Measurements from ENCODE around the gene MAPK7. TPM values are rescaled to one million over a fixed set of nuclear protein-coding genes. Genes with fewer than 3 reads are reported as not detected.

The MAPK7 gene
- total and polyA plus RNA-seq, 2 experiments from 2014 or later: 26.1 to 49.0 TPM

GRCh38 chr17:19390951-19391350 lies 12.7 kb downstream of the MAPK7 start:
- Histone ChIP-seq H3K36me3 (replicated peaks; ENCODE audit: insufficient read depth, low read depth) (no peaks in the 10 kb centered on the region), H3K4me2 (no peak overlapping the region), H3K27me3 (no peaks in the 10 kb centered on the region), H3K79me2 (peaks cover 4% of the 10 kb centered on the region), H3K4me3 (no peak overlapping the region), H3K9me3 (ENCODE audit: low read depth) (no peaks in the 10 kb centered on the region), H4K20me1 (ENCODE audit: insufficient read depth, poor library complexity, severe bottlenecking) (no peaks in the 10 kb centered on the region), H2AFZ (no peak overlapping the region), H3K27ac (peak overlapping the region; percentile 11), H3K4me1 (ENCODE audit: insufficient read depth) (peaks cover 40% of the 10 kb centered on the region), H3K9me2 (replicated peaks; ENCODE audit: insufficient read depth) (no peaks in the 10 kb centered on the region)
- TF ChIP-seq CTCF (IDR thresholded peaks at IDR 0.05; ENCODE audit: poor library complexity): no peak
- no peak for DNase-seq (ENCODE audit: low spot score)
- WGBS (ENCODE audit: low lambda C conversion rate, missing lambda C conversion rate): 79% methylated on average over 2 of the region's 2 CpGs

GRCh38 chr17:19391432-19391831 lies 13.1 kb downstream of the MAPK7 start:
- no peaks in the 10 kb centered on the region for H3K79me2 ChIP-seq
- H3K4me3 ChIP-seq: no peak overlapping the region
- WGBS (ENCODE audit: low lambda C conversion rate, missing lambda C conversion rate): 91% methylated on average over 5 of the region's 7 CpGs
- H3K9me3 ChIP-seq (ENCODE audit: low read depth): no peaks in the 10 kb centered on the region
- DNase-seq (ENCODE audit: low spot score): no peak
- no peak overlapping the region for H2AFZ ChIP-seq
- no peaks in the 10 kb centered on the region for H3K36me3 ChIP-seq (replicated peaks; ENCODE audit: insufficient read depth, low read depth)
- no peaks in the 10 kb centered on the region for H3K27me3 ChIP-seq
- no peaks in the 10 kb centered on the region for H4K20me1 ChIP-seq (ENCODE audit: insufficient read depth, poor library complexity, severe bottlenecking)
- TF ChIP-seq CTCF (IDR thresholded peaks at IDR 0.05; ENCODE audit: poor library complexity) (no peak), EZH2 (IDR thresholded peaks at IDR 0.05; ENCODE audit: borderline replicate concordance) (no peak), EZH2phosphoT487 (IDR thresholded peaks at IDR 0.05; ENCODE audit: low read depth, severe bottlenecking, unreplicated experiment) (no peak)
- no peak overlapping the region for H3K4me2 ChIP-seq
- H3K9me2 ChIP-seq (replicated peaks; ENCODE audit: insufficient read depth): no peaks in the 10 kb centered on the region
- peaks cover 36% of the 10 kb centered on the region for H3K4me1 ChIP-seq (ENCODE audit: insufficient read depth)
- peak overlapping the region; percentile 11 for H3K27ac ChIP-seq

- Histone ChIP-seq H3K9me2 (replicated peaks; ENCODE audit: insufficient read depth) (no peaks in the 10 kb centered on the region), H3K79me2 (no peaks in the 10 kb centered on the region), H3K4me3 (no peak overlapping the region), H3K27ac (no peak overlapping the region), H3K9me3 (ENCODE audit: low read depth) (no peaks in the 10 kb centered on the region), H2AFZ (no peak overlapping the region), H3K27me3 (no peaks in the 10 kb centered on the region), H3K36me3 (replicated peaks; ENCODE audit: insufficient read depth, low read depth) (no peaks in the 10 kb centered on the region), H3K4me2 (no peak overlapping the region), H3K4me1 (ENCODE audit: insufficient read depth) (peaks cover 32% of the 10 kb centered on the region), H4K20me1 (ENCODE audit: insufficient read depth, poor library complexity, severe bottlenecking) (no peaks in the 10 kb centered on the region)
- DNase-seq (ENCODE audit: low spot score): no peak
- WGBS (ENCODE audit: low lambda C conversion rate, missing lambda C conversion rate): 74% methylated on average over 7 of the region's 7 CpGs
- no peak for TF ChIP-seq EZH2 (IDR thresholded peaks at IDR 0.05; ENCODE audit: borderline replicate concordance)
- TF ChIP-seq CTCF (IDR thresholded peaks at IDR 0.05; ENCODE audit: poor library complexity): no peak
- no peak for TF ChIP-seq EZH2phosphoT487 (IDR thresholded peaks at IDR 0.05; ENCODE audit: low read depth, severe bottlenecking, unreplicated experiment)
These were observed 14.0 kb downstream of the MAPK7 start for GRCh38 chr17:19392303-19392702.

GRCh38 chr17:19397556-19398041 lies 19.3 kb downstream of the MAPK7 start:
- WGBS (ENCODE audit: low lambda C conversion rate, missing lambda C conversion rate): 69% methylated on average over 6 of the region's 6 CpGs
- H3K9me3 ChIP-seq (ENCODE audit: low read depth): no peaks in the 10 kb centered on the region

More at GRCh38 chr17:19397556-19398041, 19.3 kb downstream of the MAPK7 start:
- Histone ChIP-seq H3K4me3 (no peak overlapping the region), H3K36me3 (replicated peaks; ENCODE audit: insufficient read depth, low read depth) (no peaks in the 10 kb centered on the region), H3K79me2 (no peaks in the 10 kb centered on the region), H3K9me2 (replicated peaks; ENCODE audit: insufficient read depth) (no peaks in the 10 kb centered on the region), H3K4me1 (ENCODE audit: insufficient read depth) (peaks cover 16% of the 10 kb centered on the region), H3K27ac (peak overlapping the region; percentile 85), H3K4me2 (no peak overlapping the region), H4K20me1 (ENCODE audit: insufficient read depth, poor library complexity, severe bottlenecking) (no peaks in the 10 kb centered on the region), H2AFZ (no peak overlapping the region), H3K27me3 (no peaks in the 10 kb centered on the region)
- DNase-seq (ENCODE audit: low spot score): no peak
- no peak for TF ChIP-seq CTCF (IDR thresholded peaks at IDR 0.05; ENCODE audit: poor library complexity)
- no peak for TF ChIP-seq EZH2phosphoT487 (IDR thresholded peaks at IDR 0.05; ENCODE audit: low read depth, severe bottlenecking, unreplicated experiment)
- TF ChIP-seq EZH2 (IDR thresholded peaks at IDR 0.05; ENCODE audit: borderline replicate concordance): no peak
